Spleen (tissue), 11 donors: ENCODE results near the gene AGRN. TPM values are rescaled to one million over a fixed set of nuclear protein-coding genes. Genes with fewer than 3 reads are reported as not detected.

ENCODE experiments used
- DNase-seq: peaks from one replicate; pipeline ENCODE4 v3.0.0-alpha.2; 2020
- H3K27ac ChIP-seq, 8 donors: fragments of 200-600 bp; sonication (generic) in 7 of 8; 1 replicate in 4 of 8; 2 replicates in 4 of 8; pipeline versions ENCODE4 v1.5.0 to v1.8.0; 2016 to 2021; ENCODE audit warnings: inconsistent platforms in 4 of 8, mild to moderate bottlenecking in 4 of 8, moderate library complexity in 1 of 8
- H3K27me3 ChIP-seq, 7 donors: fragments of 200-600 bp; sonication (generic) in 6 of 7; replicated peaks in 1 of 7; 1 replicate in 4 of 7; 2 replicates in 3 of 7; pipeline versions ENCODE4 v1.5.0 to v1.8.0; 2016 to 2021; ENCODE audit warnings: inconsistent platforms in 3 of 7, mild to moderate bottlenecking in 1 of 7
- H3K36me3 ChIP-seq, 6 donors: fragments of 200-600 bp; sonication (generic) in 5 of 6; 1 replicate in 4 of 6; 2 replicates in 2 of 6; pipeline versions ENCODE4 v1.5.0 to v1.8.0; 2016 to 2021; ENCODE audit warnings: inconsistent platforms in 2 of 6
- H3K4me1 ChIP-seq, 6 donors: fragments of 200-600 bp; sonication (generic) in 5 of 6; 1 replicate in 3 of 6; 2 replicates in 3 of 6; pipeline versions ENCODE4 v1.5.0 to v1.8.0; 2016 to 2021; ENCODE audit warnings: inconsistent platforms in 3 of 6
- H3K4me3 ChIP-seq, 8 donors: fragments of 200-600 bp; sonication (generic) in 7 of 8; 1 replicate in 4 of 8; 2 replicates in 4 of 8; pipeline versions ENCODE4 v1.5.0 to v1.8.0; 2016 to 2021; ENCODE audit warnings: inconsistent platforms in 4 of 8, mild to moderate bottlenecking in 4 of 8, moderate library complexity in 2 of 8
- H3K9me3 ChIP-seq, 8 donors: fragments of 200-600 bp; sonication (generic) in 7 of 8; 1 replicate in 4 of 8; 2 replicates in 4 of 8; pipeline versions ENCODE4 v1.5.0 to v1.8.0; 2016 to 2021; ENCODE audit warnings: inconsistent platforms in 4 of 8
- POLR2A ChIP-seq, 3 donors: fragments of 450-650 bp; IDR thresholded peaks; one replicate each; pipeline ENCODE4 v1.5.1; 2017; ENCODE audit warnings: antibody characterized with exemption in 3 of 3, mild to moderate bottlenecking in 1 of 3
- POLR2AphosphoS5 ChIP-seq, 3 donors: sonication (generic); formaldehyde crosslinking; IDR thresholded peaks; one replicate each; pipeline ENCODE4 v1.5.1; 2017; ENCODE audit warnings: antibody characterized with exemption in 3 of 3
- WGBS, 5 donors: extraction: QIAGEN DNeasy Blood & Tissue Kit in 3 of 5; methylation state at CpG; one replicate each; pipeline versions ENCODE4 v1.1.5 to v1.1.7; 2013 to 2018; 5-methylcytosine and 5-hydroxymethylcytosine counted together
- intact Hi-C: fragments of 100-400 bp; cut with DNase I; formaldehyde crosslinking; loops from one replicate; pipeline ENCODE4 v1.15.0; 2023; ENCODE audit warnings: low total_unique reads
- polyA plus RNA-seq, 3 donors: library from polyadenylated mRNA; stranded (reverse); fragments of 200-250 nt; gene quantifications; one replicate each; pipeline ENCODE4 v1.2.1, GENCODE V29; 2013
- total RNA-seq, 7 donors: library from RNA; depleted of rRNA in 3 of 7; stranded (reverse); fragments of >200 nt in 3 of 7; fragmentation: NEBNext Ultra II Directional in 4 of 7; extraction: Animal tissue kit (Norgen Biotek cat#: 25700) in 4 of 7; gene quantifications; one replicate each; pipeline versions ENCODE4 v1.1.0 to v1.2.1, GENCODE V29; 2016 to 2021
- TF ChIP-seq, protein P1 (sequence below), 11 experiments: fragments of 200-600 bp in 7 of 11; fragments of 450-650 bp in 4 of 11; sonication (generic) in 4 of 11; IDR thresholded peaks in 8 of 11; conservative IDR thresholded peaks in 3 of 11; 1 replicate in 7 of 11; 2 replicates in 4 of 11; pipeline versions ENCODE4 v1.4.0 to v1.8.0; 2016 to 2021; ENCODE audit warnings: antibody characterized with exemption in 11 of 11, inconsistent platforms in 4 of 11, mild to moderate bottlenecking in 1 of 11
- donor health status: healthy with polysubstance abuse.
- donor health status: DM: no; HTN: no; CAD: no; lungs with moderate emphysema.
- donor health status: DM: no; HTN: no; CAD: no.
- donor health status: Bipolar disorder and iron deficiency.
- donor health status: healthy.
- donor health status: DM: no; HTN: no; CAD: no.
- donor health status: DM: yes; HTN: yes; CAD: no.

The AGRN gene
- total and polyA plus RNA-seq, 10 donors: 4.6 to 27.2 (median 14.5) TPM

- Histone ChIP-seq H3K9me3 (no peaks in the 10 kb centered on the region), H3K27ac (peak within 1 kb of the TSS; percentile 74 to 93 (median 89)), H3K27me3 (peaks cover 6 to 100% (median 73%) of the 10 kb centered on the region in 7 donors), H3K36me3 (peaks cover 0 to 5% (median 0%) of the 10 kb centered on the region in 6 donors), H3K4me3 (peak within 1 kb of the TSS; percentile 38 to 79 (median 53)), H3K4me1 (peaks cover 5 to 80% (median 54%) of the 10 kb centered on the region in 6 donors)
- 0 to 1% (median 0%) methylated on average over 19 to 95 of the region's 95 CpGs for WGBS, 5 donors
- no peak for TF ChIP-seq POLR2A (IDR thresholded peaks at IDR 0.05)
- peak; percentile 14 to 79 (median 57) for TF ChIP-seq POLR2AphosphoS5 (IDR thresholded peaks at IDR 0.05)
- TF ChIP-seq, protein P1, sequence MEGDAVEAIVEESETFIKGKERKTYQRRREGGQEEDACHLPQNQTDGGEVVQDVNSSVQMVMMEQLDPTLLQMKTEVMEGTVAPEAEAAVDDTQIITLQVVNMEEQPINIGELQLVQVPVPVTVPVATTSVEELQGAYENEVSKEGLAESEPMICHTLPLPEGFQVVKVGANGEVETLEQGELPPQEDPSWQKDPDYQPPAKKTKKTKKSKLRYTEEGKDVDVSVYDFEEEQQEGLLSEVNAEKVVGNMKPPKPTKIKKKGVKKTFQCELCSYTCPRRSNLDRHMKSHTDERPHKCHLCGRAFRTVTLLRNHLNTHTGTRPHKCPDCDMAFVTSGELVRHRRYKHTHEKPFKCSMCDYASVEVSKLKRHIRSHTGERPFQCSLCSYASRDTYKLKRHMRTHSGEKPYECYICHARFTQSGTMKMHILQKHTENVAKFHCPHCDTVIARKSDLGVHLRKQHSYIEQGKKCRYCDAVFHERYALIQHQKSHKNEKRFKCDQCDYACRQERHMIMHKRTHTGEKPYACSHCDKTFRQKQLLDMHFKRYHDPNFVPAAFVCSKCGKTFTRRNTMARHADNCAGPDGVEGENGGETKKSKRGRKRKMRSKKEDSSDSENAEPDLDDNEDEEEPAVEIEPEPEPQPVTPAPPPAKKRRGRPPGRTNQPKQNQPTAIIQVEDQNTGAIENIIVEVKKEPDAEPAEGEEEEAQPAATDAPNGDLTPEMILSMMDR (IDR thresholded peaks at IDR 0.05 in 8 of 11, conservative IDR thresholded peaks at IDR 0.05 in 3 of 11): peak in 1 of 11 experiments; percentile 7
- peak; percentile 87 for DNase-seq
- intact Hi-C loops: no loop called here
Observed at GRCh38 chr1:999725-1000356, 20.1 kb upstream of the AGRN start, which contains the start of gene HES4. HES4 (minus strand) TSS chr1:1000097; CDS start chr1:999973, 124 bp downstream.

- DNase-seq: peak; percentile 81
- Histone ChIP-seq H3K9me3 (no peaks in the 10 kb centered on the region), H3K4me1 (peaks cover 5 to 86% (median 60%) of the 10 kb centered on the region in 6 donors), H3K27ac (peak overlapping the region; percentile 74 to 93 (median 89)), H3K4me3 (peak overlapping the region; percentile 38 to 79 (median 53)), H3K36me3 (peaks cover 0 to 5% (median 0%) of the 10 kb centered on the region in 6 donors), H3K27me3 (peaks cover 6 to 100% (median 79%) of the 10 kb centered on the region in 7 donors)
- intact Hi-C loops: no loop called here
- 1 to 2% (median 2%) methylated on average over 25 to 75 of the region's 75 CpGs for WGBS, 5 donors
- TF ChIP-seq, protein P1 (IDR thresholded peaks at IDR 0.05 in 8 of 11, conservative IDR thresholded peaks at IDR 0.05 in 3 of 11): no peak
- TF ChIP-seq POLR2A (IDR thresholded peaks at IDR 0.05) (no peak), POLR2AphosphoS5 (IDR thresholded peaks at IDR 0.05) (peak; percentile 50 to 83 (median 64))
Observed at GRCh38 chr1:1000357-1001056, 19.4 kb upstream of the AGRN start.

GRCh38 chr1:1001057-1001783 lies 18.7 kb upstream of the AGRN start:
- Histone ChIP-seq H3K9me3 (no peaks in the 10 kb centered on the region), H3K4me3 (peak overlapping the region; percentile 38 to 79 (median 53)), H3K27me3 (peaks cover 6 to 100% (median 75%) of the 10 kb centered on the region in 7 donors), H3K27ac (peak overlapping the region in 7 of 8 donors; percentile 87 to 93 (median 89)), H3K36me3 (peaks cover 0 to 5% (median 0%) of the 10 kb centered on the region in 6 donors), H3K4me1 (peaks cover 5 to 84% (median 61%) of the 10 kb centered on the region in 6 donors)
- no peak for TF ChIP-seq POLR2A (IDR thresholded peaks at IDR 0.05)
- TF ChIP-seq POLR2AphosphoS5 (IDR thresholded peaks at IDR 0.05): no peak
- TF ChIP-seq, protein P1 (IDR thresholded peaks at IDR 0.05 in 8 of 11, conservative IDR thresholded peaks at IDR 0.05 in 3 of 11): no peak
- 1 to 4% (median 3%) methylated on average over 32 to 58 of the region's 58 CpGs for WGBS, 5 donors
- DNase-seq: peak; percentile 74
- intact Hi-C loops: no loop called here
